ENCODE measurements around the gene AFAP1L1. TPM values are rescaled to one million over a fixed set of nuclear protein-coding genes. Genes with fewer than 3 reads are reported as not detected.

AFAP1L1 gene
- polyA plus RNA-seq, 2 of the 4 experiments (the other 2 are of a cell fraction): 1.5 to 3.5 TPM

GRCh38 chr5:149360272-149360671, 88.6 kb downstream of the AFAP1L1 start (continued):
- no peak for TF ChIP-seq KDM1A (IDR thresholded peaks at IDR 0.05; ENCODE audit: low read depth)

GRCh38 chr5:149362541-149362940, 90.9 kb downstream of the AFAP1L1 start:
- Histone ChIP-seq H3K9me3 (no peaks in the 10 kb centered on the region), H3K4me1 (peaks cover 6% of the 10 kb centered on the region; the same call in 1 of the 3 replicates), H3K4me3 (no peak overlapping the region), H3K27ac (no peak overlapping the region), H3K4me2 (no peak overlapping the region)
- TF ChIP-seq NR3C1 (IDR thresholded peaks at IDR 0.05): no peak
- no peak for TF ChIP-seq CHD4 (IDR thresholded peaks at IDR 0.05; ENCODE audit: borderline replicate concordance)
- TF ChIP-seq ZFP36 (IDR thresholded peaks at IDR 0.05; ENCODE audit: borderline replicate concordance, partially characterized antibody): no peak
- no peak for TF ChIP-seq CBX2 (IDR thresholded peaks at IDR 0.05; ENCODE audit: borderline replicate concordance, low read depth)
- TF ChIP-seq HES2 (IDR thresholded peaks at IDR 0.05): no peak
- no peak for TF ChIP-seq MAFK (IDR thresholded peaks at IDR 0.05; ENCODE audit: partially characterized antibody)
- no peak for TF ChIP-seq SMC3 (IDR thresholded peaks at IDR 0.05)
- no peak for TF ChIP-seq RNF2 (IDR thresholded peaks at IDR 0.05; ENCODE audit: borderline replicate concordance, low read depth)
- no peak for TF ChIP-seq HOXA7 (CRISPR knock-in tag; IDR thresholded peaks at IDR 0.05)
- TF ChIP-seq FOXS1 (CRISPR knock-in tag; IDR thresholded peaks at IDR 0.05): no peak
- TF ChIP-seq USF2 (IDR thresholded peaks at IDR 0.05): no peak
- no peak for TF ChIP-seq MAX (IDR thresholded peaks at IDR 0.05)
- no peak for TF ChIP-seq JUN (IDR thresholded peaks at IDR 0.05)
- TF ChIP-seq RARB (CRISPR knock-in tag; IDR thresholded peaks at IDR 0.05): no peak
- TF ChIP-seq FOSL2 (IDR thresholded peaks at IDR 0.05): no peak
- TF ChIP-seq FOSL2 (CRISPR knock-in tag; IDR thresholded peaks at IDR 0.05): no peak
- TF ChIP-seq ESRRA (IDR thresholded peaks at IDR 0.05; ENCODE audit: borderline replicate concordance, low read length): no peak
- TF ChIP-seq ELK1 (IDR thresholded peaks at IDR 0.05; ENCODE audit: low read depth, low read length): no peak
- no peak for TF ChIP-seq KDM5A (IDR thresholded peaks at IDR 0.05)
- TF ChIP-seq CBX8 (IDR thresholded peaks at IDR 0.05): no peak
- ATAC-seq: no peak
- DNase-seq (ENCODE audit: low read depth in 1 of 2, low spot score in 1 of 2): no peak
- ChIA-PET CTCF (interaction anchor here (1.1 to 44.9 kb wide), 4 partner anchors 8 to 61 kb away, joined by 5 to 1709 read pairs (median 86); no protein-coding TSS in a partner anchor), POLR2A (no interaction called here)
- FAIRE-seq: no peak
- WGBS (ENCODE audit: missing lambda C conversion rate): 84% methylated on average over 11 of the region's 12 CpGs

- peaks cover 10% of the 10 kb centered on the region; the same call in 1 of the 3 replicates for H3K4me1 ChIP-seq
- no peak overlapping the region for H3K4me3 ChIP-seq
- DNase-seq (ENCODE audit: low read depth in 1 of 2, low spot score in 1 of 2): no peak
- H3K4me2 ChIP-seq: no peak overlapping the region
- FAIRE-seq: no peak
- TF ChIP-seq ELK1 (IDR thresholded peaks at IDR 0.05; ENCODE audit: low read depth, low read length) (no peak), NR3C1 (IDR thresholded peaks at IDR 0.05) (no peak), EHF (CRISPR knock-in tag; IDR thresholded peaks at IDR 0.05) (no peak), CEBPB (IDR thresholded peaks at IDR 0.05) (no peak), MAFK (IDR thresholded peaks at IDR 0.05; ENCODE audit: partially characterized antibody) (no peak), HOXB13 (CRISPR knock-in tag; IDR thresholded peaks at IDR 0.05; ENCODE audit: low read depth) (no peak), RCOR1 (IDR thresholded peaks at IDR 0.05; ENCODE audit: low read depth, low read length) (no peak), HDAC2 (IDR thresholded peaks at IDR 0.05) (no peak), JUN (IDR thresholded peaks at IDR 0.05) (no peak), ZFP36 (IDR thresholded peaks at IDR 0.05; ENCODE audit: borderline replicate concordance, partially characterized antibody) (no peak), PBX3 (IDR thresholded peaks at IDR 0.05) (no peak), HOXB5 (CRISPR knock-in tag; IDR thresholded peaks at IDR 0.05) (no peak), RARB (CRISPR knock-in tag; IDR thresholded peaks at IDR 0.05) (no peak), RFX5 (IDR thresholded peaks at IDR 0.05) (no peak), CBX8 (IDR thresholded peaks at IDR 0.05) (no peak), MYC (IDR thresholded peaks at IDR 0.05; ENCODE audit: borderline replicate concordance, low read length) (no peak), POLR2A (IDR thresholded peaks at IDR 0.05; ENCODE audit: low read length) (no peak), POLR2AphosphoS2 (conservative IDR thresholded peaks at IDR 0.05; ENCODE audit: low read length) (no peak), SMC3 (IDR thresholded peaks at IDR 0.05) (no peak)
- CTCF ChIA-PET: interaction anchor here (1.1 to 44.9 kb wide), 5 partner anchors 7 to 60 kb away, joined by 5 to 1709 read pairs (median 158); partner anchors contain the start of gene IL17B
- ATAC-seq: no peak
- no peaks in the 10 kb centered on the region for H3K9me3 ChIP-seq
- H3K27ac ChIP-seq: no peak overlapping the region
- POLR2A ChIA-PET: no interaction called here
These were observed 91.7 kb downstream of the AFAP1L1 start for GRCh38 chr5:149363358-149363757.
